ENCODE measurements around the gene ARIH1.
A peak's percentile ranks its signal among the peaks of the same experiment; 100 is the strongest.

Gene ARIH1

DNA sequence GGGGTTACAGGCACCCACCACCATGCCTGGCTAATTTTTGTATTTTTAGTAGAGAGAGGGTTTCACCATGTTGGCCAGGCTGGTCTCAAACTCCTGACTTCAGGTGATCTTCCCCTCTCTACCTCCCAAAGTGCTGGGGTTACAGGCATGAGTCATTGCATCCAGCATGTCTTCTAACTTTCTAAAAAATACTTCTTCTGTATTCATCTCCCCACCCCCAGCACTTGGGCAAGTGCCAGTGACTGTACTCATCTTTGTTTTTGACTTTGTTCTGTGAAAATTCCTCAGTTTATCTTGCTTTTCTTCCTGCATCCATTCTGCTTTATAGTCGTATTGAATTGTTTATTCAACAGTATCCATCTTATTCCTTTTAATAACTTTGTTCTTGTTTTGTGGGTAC is 47.6 kb downstream of the ARIH1 start:
- Mint-ChIP-seq H3K27ac (ENCODE audit: low read depth) (no peak overlapping the region), H3K4me3 (no peak overlapping the region), H3K36me3 (ENCODE audit: insufficient read depth) (peaks cover 28% of the 10 kb centered on the region), H3K4me1 (peaks cover 33% of the 10 kb centered on the region), H3K27me3 (no peaks in the 10 kb centered on the region), H3K9me3 (no peaks in the 10 kb centered on the region)
- ATAC-seq (replicated peaks; ENCODE audit: extremely low read depth, poor library complexity, severe bottlenecking) (no peak), DNase-seq (ENCODE audit: low spot score in 2 of 2) (no peak)

DNA sequence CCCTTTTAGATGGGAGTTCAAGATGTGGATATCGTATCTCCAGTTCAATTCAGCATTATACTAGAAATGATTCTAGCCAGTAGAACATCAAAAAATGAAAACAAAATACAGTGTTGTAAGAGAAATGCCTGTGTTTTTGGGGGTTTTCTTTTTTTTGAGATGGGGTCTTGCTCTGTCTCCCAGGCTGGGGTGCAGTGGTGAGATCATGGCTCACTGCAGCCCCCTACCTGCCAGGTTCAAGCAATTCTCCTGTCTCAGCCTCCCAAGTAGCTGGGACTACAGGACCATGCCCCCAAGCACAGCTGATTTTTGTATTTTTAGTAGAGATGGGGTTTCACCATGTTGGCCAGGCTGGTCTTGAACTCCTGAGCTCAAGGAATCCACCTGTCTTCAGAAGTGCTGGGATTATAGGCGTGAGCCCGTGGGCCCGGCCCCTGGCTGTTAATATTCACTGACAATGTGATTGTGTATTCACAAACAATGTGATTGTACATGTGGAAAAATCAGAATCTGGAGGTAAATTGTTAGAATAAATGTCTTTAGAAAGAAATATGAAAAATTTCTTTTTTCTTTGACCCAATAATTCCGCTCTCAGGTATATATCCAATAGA is 59.0 kb downstream of the ARIH1 start:
- Mint-ChIP-seq H3K27ac (ENCODE audit: low read depth) (no peak overlapping the region), H3K4me1 (peaks cover 40% of the 10 kb centered on the region), H3K36me3 (ENCODE audit: insufficient read depth) (peaks cover 8% of the 10 kb centered on the region), H3K27me3 (no peaks in the 10 kb centered on the region), H3K4me3 (no peak overlapping the region), H3K9me3 (no peaks in the 10 kb centered on the region)
- DNase-seq (ENCODE audit: low spot score in 2 of 2) (no peak), ATAC-seq (replicated peaks; ENCODE audit: extremely low read depth, poor library complexity, severe bottlenecking) (no peak)

DNA sequence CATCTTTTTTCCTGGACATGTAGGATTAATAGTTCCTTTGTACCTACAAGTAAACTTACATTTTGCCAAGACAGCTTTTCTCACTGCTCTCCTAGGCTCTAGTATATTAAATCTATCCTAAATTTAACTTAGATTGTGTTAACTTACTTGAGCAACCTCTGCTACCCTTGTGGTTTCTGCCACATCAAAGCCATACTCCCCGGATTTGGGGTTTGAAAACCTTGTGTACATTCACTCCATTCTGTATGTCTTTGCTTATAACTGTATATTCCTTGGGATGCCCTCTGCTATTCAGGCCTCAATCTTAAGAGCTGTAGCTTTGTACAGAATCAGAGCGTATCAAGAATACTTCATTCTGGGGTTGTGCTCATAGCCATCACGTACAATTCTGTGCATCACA is 60.4 kb downstream of the ARIH1 start:
- no peak overlapping the region for H3K4me3 Mint-ChIP-seq
- DNase-seq (ENCODE audit: low spot score in 2 of 2) (no peak), ATAC-seq (replicated peaks; ENCODE audit: extremely low read depth, poor library complexity, severe bottlenecking) (peak; percentile 58)

DNA sequence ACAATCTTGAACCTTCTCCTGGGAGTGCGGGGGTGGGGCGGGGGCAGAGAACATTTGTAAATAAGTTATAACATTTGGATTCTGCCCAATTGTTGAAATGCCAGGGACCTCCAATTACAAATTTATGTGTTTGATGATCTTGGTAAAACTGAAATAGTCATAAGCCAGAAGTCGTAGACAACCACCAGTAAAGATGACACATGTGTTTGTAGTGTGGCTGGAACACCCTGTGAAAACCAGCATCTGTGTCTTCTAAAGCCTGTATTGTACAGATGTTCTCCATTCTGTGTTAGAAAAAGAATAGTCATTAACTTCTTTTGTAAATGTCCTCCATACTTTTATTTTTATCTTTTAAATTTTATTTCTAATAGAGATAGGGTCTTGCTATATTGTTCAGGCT is 61.8 kb downstream of the ARIH1 start:
- ATAC-seq (replicated peaks; ENCODE audit: extremely low read depth, poor library complexity, severe bottlenecking) (no peak), DNase-seq (ENCODE audit: low spot score in 2 of 2) (no peak)
- no peaks in the 10 kb centered on the region for H3K27me3 Mint-ChIP-seq
- H3K27ac Mint-ChIP-seq (ENCODE audit: low read depth) = no peak overlapping the region
- no peak overlapping the region for H3K4me3 Mint-ChIP-seq
- H3K9me3 Mint-ChIP-seq = no peaks in the 10 kb centered on the region
- H3K36me3 Mint-ChIP-seq (ENCODE audit: insufficient read depth) = peaks cover 3% of the 10 kb centered on the region
- peaks cover 40% of the 10 kb centered on the region for H3K4me1 Mint-ChIP-seq

More for the DNA sequence above, 60.4 kb downstream of the ARIH1 start:
- H3K27ac Mint-ChIP-seq (ENCODE audit: low read depth) = no peak overlapping the region
- H3K4me1 Mint-ChIP-seq = peaks cover 41% of the 10 kb centered on the region
- H3K9me3 Mint-ChIP-seq = no peaks in the 10 kb centered on the region
- no peaks in the 10 kb centered on the region for H3K27me3 Mint-ChIP-seq
- H3K36me3 Mint-ChIP-seq (ENCODE audit: insufficient read depth) = peaks cover 4% of the 10 kb centered on the region

DNA sequence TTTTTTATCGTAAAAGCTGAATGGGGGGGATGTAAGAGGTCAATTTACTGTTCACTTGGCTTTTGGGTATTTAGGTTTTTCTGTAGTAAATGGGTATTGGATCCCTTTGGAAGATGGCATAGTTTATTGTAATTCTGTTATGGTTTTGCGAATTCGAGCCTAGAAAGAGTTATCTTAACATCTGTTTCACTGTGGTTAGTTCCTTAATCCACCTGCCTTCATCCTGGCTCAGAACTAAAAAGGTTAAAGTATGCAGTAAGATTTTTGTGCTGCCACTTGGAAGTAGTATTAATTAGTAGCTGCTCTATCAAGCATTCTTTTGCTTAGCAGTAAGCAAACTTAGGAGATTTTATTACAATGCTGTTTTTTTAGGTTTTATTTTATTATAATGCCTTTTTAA is 62.4 kb downstream of the ARIH1 start:
- no peak for ATAC-seq (replicated peaks; ENCODE audit: extremely low read depth, poor library complexity, severe bottlenecking)
- no peak overlapping the region for H3K27ac Mint-ChIP-seq (ENCODE audit: low read depth)
- H3K36me3 Mint-ChIP-seq (ENCODE audit: insufficient read depth) = peaks cover 5% of the 10 kb centered on the region
- H3K27me3 Mint-ChIP-seq = no peaks in the 10 kb centered on the region
- no peaks in the 10 kb centered on the region for H3K9me3 Mint-ChIP-seq
- peaks cover 46% of the 10 kb centered on the region for H3K4me1 Mint-ChIP-seq
- no peak overlapping the region for H3K4me3 Mint-ChIP-seq
- DNase-seq (ENCODE audit: low spot score in 2 of 2) = no peak

DNA sequence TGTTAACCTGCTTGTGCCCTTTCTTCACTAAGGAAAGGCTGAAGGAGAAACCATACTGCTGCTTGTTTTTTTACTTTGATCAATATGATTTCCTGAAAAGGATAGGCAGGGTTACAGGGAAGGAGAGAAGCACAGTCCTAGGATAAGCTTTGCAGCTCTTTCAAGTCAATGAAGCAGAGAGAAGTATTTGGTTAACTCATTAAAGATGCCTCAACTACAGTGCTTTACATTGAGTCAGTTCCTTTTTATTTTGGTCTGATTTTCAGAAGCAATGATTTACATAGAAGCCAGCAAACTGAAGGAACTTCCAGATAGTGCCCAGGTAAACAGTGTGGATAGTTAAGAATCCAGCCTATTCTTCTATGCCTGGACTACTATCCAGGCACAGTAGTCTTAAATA is 64.8 kb downstream of the ARIH1 start:
- ATAC-seq (replicated peaks; ENCODE audit: extremely low read depth, poor library complexity, severe bottlenecking) = no peak
- Mint-ChIP-seq H3K27ac (ENCODE audit: low read depth) (no peak overlapping the region), H3K36me3 (ENCODE audit: insufficient read depth) (peaks cover 5% of the 10 kb centered on the region), H3K4me1 (peaks cover 43% of the 10 kb centered on the region), H3K27me3 (no peaks in the 10 kb centered on the region), H3K9me3 (no peaks in the 10 kb centered on the region), H3K4me3 (no peak overlapping the region)
- DNase-seq (ENCODE audit: low spot score in 2 of 2) = no peak

DNA sequence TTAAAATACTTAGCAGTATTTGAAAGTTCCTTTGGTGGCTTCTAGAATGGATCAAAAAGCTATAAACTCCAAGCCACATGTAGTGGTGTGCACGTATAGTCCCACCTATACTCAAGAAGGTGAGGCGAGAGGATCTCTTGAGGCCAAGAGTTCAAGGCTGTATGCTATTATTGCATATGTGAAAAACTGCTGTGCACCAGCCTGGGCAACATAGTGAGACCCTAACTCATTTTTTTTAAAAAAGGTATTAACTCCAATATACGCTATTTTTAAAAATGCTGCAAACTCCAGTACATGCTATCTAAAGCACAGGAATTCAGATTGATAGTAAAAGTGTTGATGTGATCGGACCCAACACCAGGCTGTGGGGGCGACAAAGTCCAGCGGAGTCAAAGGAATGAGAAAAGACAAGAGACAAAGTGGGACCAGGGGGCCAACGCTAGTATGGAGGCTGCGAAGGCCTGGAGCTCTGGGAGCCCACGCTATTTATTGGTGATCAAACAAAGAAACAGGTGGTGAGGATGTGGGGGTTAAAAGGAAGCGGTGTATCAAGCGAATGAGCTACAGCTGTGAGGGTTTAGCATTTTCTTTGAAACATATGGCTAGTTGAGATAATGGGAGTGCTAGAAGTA is 66.6 kb downstream of the ARIH1 start:
- Mint-ChIP-seq H3K4me3 (no peak overlapping the region), H3K27ac (ENCODE audit: low read depth) (peak overlapping the region; percentile 71), H3K27me3 (no peaks in the 10 kb centered on the region), H3K9me3 (no peaks in the 10 kb centered on the region), H3K36me3 (ENCODE audit: insufficient read depth) (peaks cover 5% of the 10 kb centered on the region), H3K4me1 (peaks cover 31% of the 10 kb centered on the region)
- DNase-seq (ENCODE audit: low spot score in 2 of 2) (no peak), ATAC-seq (replicated peaks; ENCODE audit: extremely low read depth, poor library complexity, severe bottlenecking) (no peak)

DNA sequence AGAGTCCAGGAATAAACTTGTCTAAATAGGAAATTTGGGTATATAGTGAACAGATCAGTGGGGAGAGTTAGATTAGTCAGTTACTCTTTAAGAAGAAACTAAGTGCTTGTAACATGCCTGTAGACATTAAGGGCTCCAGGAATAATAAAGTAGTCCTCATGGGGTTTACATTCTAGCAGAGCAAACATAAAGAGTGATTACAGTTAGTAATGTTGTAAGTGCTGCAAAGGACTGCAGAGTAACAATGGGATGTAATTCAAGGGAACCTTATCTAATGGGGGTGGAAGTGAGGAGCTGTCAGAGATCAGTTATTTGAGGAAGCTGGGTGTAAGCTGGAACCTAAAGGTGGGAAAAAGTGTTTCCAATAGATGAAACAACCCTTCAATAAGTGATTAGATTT is 67.5 kb downstream of the ARIH1 start:
- ATAC-seq (replicated peaks; ENCODE audit: extremely low read depth, poor library complexity, severe bottlenecking) (no peak), DNase-seq (ENCODE audit: low spot score in 2 of 2) (no peak)
- H3K9me3 Mint-ChIP-seq = no peaks in the 10 kb centered on the region
- peak overlapping the region; percentile 71 for H3K27ac Mint-ChIP-seq (ENCODE audit: low read depth)
- H3K36me3 Mint-ChIP-seq (ENCODE audit: insufficient read depth) = peaks cover 10% of the 10 kb centered on the region
- no peak overlapping the region for H3K4me3 Mint-ChIP-seq
- H3K4me1 Mint-ChIP-seq = peaks cover 34% of the 10 kb centered on the region
- no peaks in the 10 kb centered on the region for H3K27me3 Mint-ChIP-seq

DNA sequence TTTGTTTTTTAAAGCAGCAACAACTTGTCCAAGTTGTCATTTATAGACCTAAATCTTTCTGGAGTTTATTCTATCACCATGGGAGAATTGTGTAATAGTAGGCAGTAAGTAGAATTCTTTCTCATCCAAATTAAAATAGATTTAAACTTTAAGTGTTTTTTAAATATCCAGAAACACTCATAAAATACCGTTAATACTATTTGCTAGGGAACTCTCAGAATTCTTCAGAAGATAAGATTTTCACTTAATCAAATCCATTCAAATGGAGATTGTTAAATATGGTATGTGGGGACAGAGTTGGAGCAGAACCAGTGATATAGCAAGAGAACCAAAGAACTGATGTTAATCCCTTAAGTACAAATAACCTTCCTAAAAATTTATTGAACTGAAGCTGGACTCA is 71.0 kb downstream of the ARIH1 start:
- Mint-ChIP-seq H3K36me3 (ENCODE audit: insufficient read depth) (peaks cover 26% of the 10 kb centered on the region), H3K27me3 (no peaks in the 10 kb centered on the region), H3K4me1 (peaks cover 41% of the 10 kb centered on the region), H3K27ac (ENCODE audit: low read depth) (no peak overlapping the region), H3K4me3 (no peak overlapping the region), H3K9me3 (no peaks in the 10 kb centered on the region)
- DNase-seq (ENCODE audit: low spot score in 2 of 2) (no peak), ATAC-seq (replicated peaks; ENCODE audit: extremely low read depth, poor library complexity, severe bottlenecking) (no peak)

DNA sequence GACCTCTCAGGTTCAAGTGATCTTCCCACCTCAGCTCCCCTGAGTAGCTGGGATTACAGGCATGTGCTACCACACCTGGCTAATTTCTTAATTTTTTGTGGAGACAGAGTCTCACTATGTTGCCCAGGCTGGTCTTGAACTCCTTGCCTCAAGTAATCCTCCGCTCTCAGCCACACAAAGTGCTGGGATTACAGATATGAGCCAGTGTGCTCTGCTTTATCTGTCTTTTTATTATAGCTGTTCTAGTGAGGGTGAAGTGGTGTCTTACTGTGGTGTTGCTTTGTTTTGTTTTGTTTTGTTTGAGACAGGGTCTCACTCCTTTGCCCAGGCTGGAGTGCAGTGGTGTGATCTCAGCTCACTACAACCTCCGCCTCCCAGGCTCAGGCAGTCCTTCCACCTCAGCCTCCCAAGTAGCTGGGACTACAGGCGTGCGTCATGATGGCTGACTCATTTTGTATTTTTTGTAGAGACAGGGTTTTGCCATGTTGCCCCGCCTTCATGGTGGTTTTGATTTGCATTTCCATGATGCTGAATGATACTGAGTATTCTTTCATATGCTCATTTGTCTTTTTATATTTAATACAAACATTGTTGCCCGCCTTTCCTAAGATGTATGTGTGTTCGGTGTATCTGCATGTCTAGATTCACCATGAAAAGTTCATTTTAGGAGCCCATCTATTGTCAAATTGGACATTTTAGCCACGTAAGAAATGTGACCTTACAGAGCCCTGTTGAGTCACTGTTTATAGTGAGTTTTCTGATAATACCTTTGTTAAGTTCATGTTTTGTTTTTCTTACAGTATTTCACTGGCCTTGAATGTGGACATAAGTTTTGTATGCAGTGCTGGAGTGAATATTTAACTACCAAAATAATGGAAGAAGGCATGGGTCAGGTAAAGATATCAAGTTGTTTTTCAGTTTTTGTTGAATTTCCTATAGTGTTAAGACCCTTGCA is 80.6 kb downstream of the ARIH1 start:
- Mint-ChIP-seq H3K4me1 (peaks cover 46% of the 10 kb centered on the region), H3K4me3 (no peak overlapping the region)
- ATAC-seq (replicated peaks; ENCODE audit: extremely low read depth, poor library complexity, severe bottlenecking) = peak; percentile 32

DNA sequence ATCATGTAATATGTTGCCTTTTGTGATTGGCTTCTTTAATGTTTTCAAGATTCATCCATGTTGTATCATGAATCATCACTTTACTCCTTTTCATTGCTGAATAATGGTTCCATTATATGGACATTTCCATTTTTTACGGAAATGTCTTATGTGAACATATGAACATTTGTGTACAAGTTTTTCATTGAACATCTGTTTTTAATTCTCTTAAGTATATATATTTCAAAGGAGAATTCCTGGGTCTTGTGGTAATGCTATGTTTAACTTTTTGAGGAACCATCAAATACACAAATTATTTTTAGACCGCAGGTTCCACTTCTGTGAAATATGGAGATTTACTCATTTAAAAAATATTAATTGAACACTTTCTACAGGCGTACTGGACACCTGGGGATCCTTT is 85.7 kb downstream of the ARIH1 start:
- no peaks in the 10 kb centered on the region for H3K9me3 Mint-ChIP-seq
- H3K27me3 Mint-ChIP-seq = no peaks in the 10 kb centered on the region
- DNase-seq (ENCODE audit: low spot score in 2 of 2) (no peak), ATAC-seq (replicated peaks; ENCODE audit: extremely low read depth, poor library complexity, severe bottlenecking) (no peak)
- H3K4me1 Mint-ChIP-seq = peaks cover 27% of the 10 kb centered on the region
- H3K4me3 Mint-ChIP-seq = no peak overlapping the region
- H3K27ac Mint-ChIP-seq (ENCODE audit: low read depth) = peak overlapping the region; percentile 4
- H3K36me3 Mint-ChIP-seq (ENCODE audit: insufficient read depth) = peaks cover 48% of the 10 kb centered on the region

More for the DNA sequence above, 80.6 kb downstream of the ARIH1 start:
- DNase-seq (ENCODE audit: low spot score in 2 of 2) = no peak
- H3K36me3 Mint-ChIP-seq (ENCODE audit: insufficient read depth) = peaks cover 25% of the 10 kb centered on the region
- no peak overlapping the region for H3K27ac Mint-ChIP-seq (ENCODE audit: low read depth)
- no peaks in the 10 kb centered on the region for H3K27me3 Mint-ChIP-seq
- H3K9me3 Mint-ChIP-seq = no peaks in the 10 kb centered on the region

DNA sequence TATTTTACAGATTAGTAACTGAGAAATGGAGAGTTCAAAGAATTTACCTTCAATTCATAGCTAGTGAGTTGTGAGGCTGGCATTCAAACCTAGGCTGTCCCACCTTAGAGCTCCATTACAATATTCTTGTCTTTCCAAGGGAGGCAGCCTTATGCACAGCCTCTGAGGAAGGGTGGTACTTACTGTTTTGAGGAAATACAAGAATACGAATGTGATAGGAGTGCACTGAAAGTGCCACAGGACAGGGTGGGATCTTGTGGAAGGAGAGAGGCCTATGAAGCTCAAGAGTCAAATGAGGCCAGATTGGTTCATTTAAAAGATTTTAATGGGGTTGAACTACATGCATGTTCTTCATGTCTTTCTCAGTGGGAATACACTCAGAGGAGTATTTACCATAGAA is 86.3 kb downstream of the ARIH1 start:
- H3K4me3 Mint-ChIP-seq = no peak overlapping the region
- H3K9me3 Mint-ChIP-seq = no peaks in the 10 kb centered on the region
- H3K27me3 Mint-ChIP-seq = no peaks in the 10 kb centered on the region
- H3K36me3 Mint-ChIP-seq (ENCODE audit: insufficient read depth) = peaks cover 51% of the 10 kb centered on the region
- H3K4me1 Mint-ChIP-seq = peaks cover 23% of the 10 kb centered on the region
- no peak for ATAC-seq (replicated peaks; ENCODE audit: extremely low read depth, poor library complexity, severe bottlenecking)
- DNase-seq (ENCODE audit: low spot score in 2 of 2) = no peak
- H3K27ac Mint-ChIP-seq (ENCODE audit: low read depth) = no peak overlapping the region

DNA sequence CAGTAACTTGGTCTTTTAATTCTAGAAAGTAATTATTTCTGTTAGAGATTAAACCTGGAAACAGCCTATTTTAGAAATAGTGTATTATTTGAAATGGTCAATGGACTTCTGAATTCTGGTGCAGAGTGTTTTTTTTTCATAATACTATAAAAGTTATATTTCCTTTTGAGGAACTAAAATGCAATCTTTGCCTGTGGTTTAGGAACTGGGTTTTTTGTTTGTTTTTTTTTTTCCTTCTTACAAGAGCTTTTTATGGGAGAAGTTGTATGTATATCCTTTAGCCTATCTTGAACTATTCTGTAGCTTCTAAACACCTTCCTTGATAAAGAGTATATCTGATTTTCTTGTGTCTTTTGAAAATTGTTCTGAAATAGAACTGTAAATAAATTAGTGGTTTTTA is 88.3 kb downstream of the ARIH1 start:
- no peak for DNase-seq (ENCODE audit: low spot score in 2 of 2)
- Mint-ChIP-seq H3K36me3 (ENCODE audit: insufficient read depth) (peaks cover 43% of the 10 kb centered on the region), H3K27me3 (no peaks in the 10 kb centered on the region), H3K4me3 (no peak overlapping the region), H3K27ac (ENCODE audit: low read depth) (peak overlapping the region; percentile 41), H3K4me1 (peaks cover 14% of the 10 kb centered on the region), H3K9me3 (no peaks in the 10 kb centered on the region)
- no peak for ATAC-seq (replicated peaks; ENCODE audit: extremely low read depth, poor library complexity, severe bottlenecking)
